Naive thymus-derived CD8-positive, alpha-beta T cell (primary cell): ENCODE results near the gene RAB3GAP1. TPM values are rescaled to one million over a fixed set of nuclear protein-coding genes. Genes with fewer than 3 reads are reported as not detected.

Experiments used
- ATAC-seq, 2 donors: fragments of 150-1000 bp; cut with Tn5 transposase in 1 of 2; sonication (Bioruptor Pico), chemical (Tn5 transposase) in 1 of 2; 1 replicate in 1 of 2; 2 replicates in 1 of 2; pipeline ENCODE4 v1.10.0; 2021; ENCODE audit warnings: mild to moderate bottlenecking in 2 of 2, moderate library complexity in 2 of 2
- POLR2A ChIA-PET: fragments of 350-600 bp; sonication (Branson Sonifier 250); formaldehyde crosslinking; loops from one replicate; lab custom pipeline; 2021; ENCODE audit warnings: antibody characterized with exemption; lab: Charles Lee
- DNase-seq, 10 donors: peaks; one replicate each; pipeline versions ENCODE4 v3.0.0 to v3.0.0-alpha.2; 2020 to 2022
- H3K27ac Mint-ChIP-seq, 10 donors: one replicate each; pipeline ENCODE4 v1.8.0; 2020 to 2022; ENCODE audit warnings: mild to moderate bottlenecking in 10 of 10, mixed read lengths in 10 of 10, moderate library complexity in 4 of 10, inconsistent platforms in 1 of 10
- H3K27me3 Mint-ChIP-seq, 5 donors: one replicate each; pipeline ENCODE4 v1.8.0; 2021 to 2022; ENCODE audit warnings: mixed read lengths in 5 of 5
- H3K36me3 Mint-ChIP-seq, 3 donors: one replicate each; pipeline ENCODE4 v1.8.0; 2020 to 2022; ENCODE audit warnings: mixed read lengths in 3 of 3, mild to moderate bottlenecking in 2 of 3, inconsistent platforms in 1 of 3
- H3K4me1 Mint-ChIP-seq, 4 donors: one replicate each; pipeline ENCODE4 v1.8.0; 2021 to 2022; ENCODE audit warnings: mixed read lengths in 4 of 4
- H3K4me3 Mint-ChIP-seq, 10 donors: one replicate each; pipeline ENCODE4 v1.8.0; 2020 to 2022; ENCODE audit warnings: mild to moderate bottlenecking in 10 of 10, mixed read lengths in 10 of 10, moderate library complexity in 6 of 10, inconsistent platforms in 1 of 10
- H3K9me3 Mint-ChIP-seq, 9 donors: one replicate each; pipeline ENCODE4 v1.8.0; 2020 to 2022; ENCODE audit warnings: mixed read lengths in 9 of 9, mild to moderate bottlenecking in 3 of 9, inconsistent platforms in 1 of 9, moderate library complexity in 1 of 9
- polyA plus RNA-seq, 3 donors: library from polyadenylated mRNA; unstranded; fragments of 300-500 nt; fragmentation: Illumina TruSeq; gene quantifications; one replicate each; pipeline ENCODE4 v1.2.3, GENCODE V29; 2021
- total RNA-seq, 8 experiments: library from RNA in 2 of 8; stranded (reverse) in 2 of 8; gene quantifications; one replicate each; pipeline ENCODE4 v1.2.3 and lab custom pipeline; 2021 to 2026

The RAB3GAP1 gene
- total and polyA plus RNA-seq, 5 experiments from 2014 or later: 14.6 to 59.5 (median 23.2) TPM

GRCh38 chr2:135218426-135218825, 166.3 kb downstream of the RAB3GAP1 start:
- no peaks in the 10 kb centered on the region for H3K9me3 Mint-ChIP-seq
- H3K27ac Mint-ChIP-seq: no peak overlapping the region
- H3K4me1 Mint-ChIP-seq: no peaks in the 10 kb centered on the region
- peaks cover 0 to 29% (median 24%) of the 10 kb centered on the region in 3 donors for H3K36me3 Mint-ChIP-seq
- H3K27me3 Mint-ChIP-seq: no peaks in the 10 kb centered on the region
- H3K4me3 Mint-ChIP-seq: no peak overlapping the region
- POLR2A ChIA-PET: interaction anchor here (0.6 kb wide), 1 partner anchor 15 kb away, joined by 3 read pairs; no protein-coding TSS in a partner anchor
- DNase-seq: no peak
- ATAC-seq: no peak

- Mint-ChIP-seq H3K4me3 (no peak overlapping the region), H3K9me3 (no peaks in the 10 kb centered on the region), H3K4me1 (no peaks in the 10 kb centered on the region), H3K36me3 (peaks cover 0 to 29% (median 24%) of the 10 kb centered on the region in 3 donors), H3K27me3 (no peaks in the 10 kb centered on the region), H3K27ac (peak overlapping the region in 1 of 10 donors; percentile 19)
- ATAC-seq: no peak
- POLR2A ChIA-PET: interaction anchor here (0.6 kb wide), 1 partner anchor 16 kb away, joined by 3 read pairs; no protein-coding TSS in a partner anchor
- no peak for DNase-seq
These were observed 167.1 kb downstream of the RAB3GAP1 start for GRCh38 chr2:135219226-135219625.

Other genes with a start within 250 kb of the RAB3GAP1 start
- gene ACMSD, start 213.7 kb upstream of the RAB3GAP1 start, total RNA-seq: not detected
- not detected for gene ACMSD, start 213.7 kb upstream of the RAB3GAP1 start, polyA plus RNA-seq
- 10 to 100 TPM; 71.9 to 80.1 TPM for gene CCNT2, start 133.5 kb upstream of the RAB3GAP1 start, total RNA-seq
- 10 to 100 TPM; 17.5 to 21.9 (median 20.7) TPM for gene CCNT2, start 133.5 kb upstream of the RAB3GAP1 start, polyA plus RNA-seq
- not detected for gene MAP3K19, start 4.8 kb upstream of the RAB3GAP1 start, total RNA-seq
- gene MAP3K19, start 4.8 kb upstream of the RAB3GAP1 start, polyA plus RNA-seq: not detected